WTC11 (cell line): ENCODE results near the gene DEDD2. TPM values are rescaled to one million over a fixed set of nuclear protein-coding genes. Genes with fewer than 3 reads are reported as not detected.

Experiments
- ATAC-seq: fragments of 200-7000 bp; cut with Tn5 transposase; 2 replicates; pipeline ENCODE4 v1.10.0; 2021; ENCODE audit warnings: mild to moderate bottlenecking, moderate library complexity
- CTCF ChIA-PET: fragments of 300-600 bp; sonication (Branson Sonifier 250); formaldehyde crosslinking; loops from one replicate; lab custom pipeline; 2021; ENCODE audit warnings: antibody characterized with exemption; lab: Charles Lee
- POLR2A ChIA-PET: fragments of 350-600 bp; sonication (Branson Sonifier 250); formaldehyde crosslinking; loops from one replicate; lab custom pipeline; 2021; ENCODE audit warnings: antibody characterized with exemption; lab: Charles Lee
- DNase-seq: peaks from one replicate; pipeline ENCODE4 v3.0.0; 2021; ENCODE audit warnings: low spot score
- H3K27ac Mint-ChIP-seq: 2 replicates; pipeline ENCODE4 v1.8.0; 2021; ENCODE audit warnings: mixed read lengths
- H3K27me3 Mint-ChIP-seq: 2 replicates; pipeline ENCODE4 v1.8.0; 2021; ENCODE audit warnings: low read depth, mild to moderate bottlenecking, moderate library complexity, mixed read lengths
- H3K36me3 Mint-ChIP-seq: 2 replicates; pipeline ENCODE4 v1.8.0; 2021; ENCODE audit warnings: mixed read lengths
- H3K4me1 Mint-ChIP-seq: 2 replicates; pipeline ENCODE4 v1.8.0; 2022; ENCODE audit warnings: mixed read lengths
- H3K4me3 Mint-ChIP-seq: 2 replicates; pipeline ENCODE4 v1.8.0; 2021; ENCODE audit warnings: mild to moderate bottlenecking, moderate library complexity, mixed read lengths
- H3K9me3 Mint-ChIP-seq: 2 replicates; pipeline ENCODE4 v1.8.0; 2021; ENCODE audit warnings: mixed read lengths
- AFF4 ChIP-seq: sonication (generic); formaldehyde crosslinking; IDR thresholded peaks from 2 replicates; pipeline ENCODE4 v1.8.1; 2023; ENCODE audit warnings: mild to moderate bottlenecking, missing genetic modification reagents, borderline replicate concordance
- ATF2 ChIP-seq: sonication (generic); formaldehyde crosslinking; IDR thresholded peaks from 2 replicates; pipeline ENCODE4 v1.8.1; 2022; ENCODE audit warnings: low read depth, missing genetic modification reagents, borderline replicate concordance
- ELF4 ChIP-seq: sonication (generic); formaldehyde crosslinking; IDR thresholded peaks from 2 replicates; pipeline ENCODE4 v1.8.1; 2022; ENCODE audit warnings: low read depth, mild to moderate bottlenecking, moderate library complexity, missing genetic modification reagents
- FOXK1 ChIP-seq: sonication (generic); formaldehyde crosslinking; IDR thresholded peaks from 2 replicates; pipeline ENCODE4 v1.8.0; 2022; ENCODE audit warnings: mild to moderate bottlenecking, moderate library complexity, missing genetic modification reagents
- GABPB1 ChIP-seq: sonication (generic); formaldehyde crosslinking; IDR thresholded peaks from 2 replicates; pipeline ENCODE4 v1.8.1; 2023; ENCODE audit warnings: mild to moderate bottlenecking, missing genetic modification reagents
- GRHL2 ChIP-seq: fragments of 250-450 bp; sonication (Bioruptor Pico); IDR thresholded peaks from 2 replicates; pipeline ENCODE4 v1.8.0; 2022; ENCODE audit warnings: mild to moderate bottlenecking, moderate library complexity; ENCODE audit not compliant: insufficient replicate concordance, severe bottlenecking
- GTF2I ChIP-seq: fragments of 250-450 bp; sonication (Bioruptor Pico); conservative IDR thresholded peaks from 2 replicates; pipeline ENCODE4 v1.4.0; 2021; ENCODE audit warnings: mild to moderate bottlenecking
- MXD4 ChIP-seq: fragments of 250-450 bp; sonication (Bioruptor Pico); IDR thresholded peaks from 2 replicates; pipeline ENCODE4 v1.8.0; 2021; ENCODE audit warnings: mild to moderate bottlenecking, moderate library complexity, borderline replicate concordance
- MYBL2 ChIP-seq: sonication (generic); formaldehyde crosslinking; IDR thresholded peaks from 2 replicates; pipeline ENCODE4 v1.8.1; 2023; ENCODE audit warnings: mild to moderate bottlenecking, moderate library complexity, missing genetic modification reagents
- OVOL2 ChIP-seq: fragments of 250-450 bp; sonication (Bioruptor Pico); IDR thresholded peaks from 2 replicates; pipeline ENCODE4 v1.9.0; 2021; ENCODE audit warnings: mild to moderate bottlenecking, borderline replicate concordance
- PREB ChIP-seq: sonication (generic); formaldehyde crosslinking; IDR thresholded peaks from 2 replicates; pipeline ENCODE4 v1.8.1; 2022; ENCODE audit warnings: mild to moderate bottlenecking, missing genetic modification reagents, moderate library complexity, borderline replicate concordance
- PRRX2 ChIP-seq: fragments of 250-450 bp; sonication (Bioruptor Pico); IDR thresholded peaks from 2 replicates; pipeline ENCODE4 v1.8.0; 2021; ENCODE audit warnings: mild to moderate bottlenecking
- RORB ChIP-seq: fragments of 250-450 bp; sonication (Bioruptor Pico); IDR thresholded peaks from 2 replicates; pipeline ENCODE4 v1.9.0; 2021; ENCODE audit warnings: mild to moderate bottlenecking
- SOX15 ChIP-seq: fragments of 250-450 bp; sonication (Bioruptor Pico); IDR thresholded peaks from 2 replicates; pipeline ENCODE4 v1.9.0; 2021; ENCODE audit warnings: mild to moderate bottlenecking
- TCF7 ChIP-seq: sonication (generic); formaldehyde crosslinking; IDR thresholded peaks from 2 replicates; pipeline ENCODE4 v1.8.0; 2022; ENCODE audit warnings: mild to moderate bottlenecking, low read depth, missing genetic modification reagents, moderate library complexity
- ZMAT4 ChIP-seq: fragments of 250-450 bp; sonication (Bioruptor Pico); IDR thresholded peaks from 2 replicates; pipeline ENCODE4 v1.9.0; 2021; ENCODE audit warnings: mild to moderate bottlenecking
- ZNF263 ChIP-seq: sonication (generic); formaldehyde crosslinking; IDR thresholded peaks from 2 replicates; pipeline ENCODE4 v1.8.1; 2022; ENCODE audit warnings: low read depth, mild to moderate bottlenecking, moderate library complexity, missing genetic modification reagents
- ZNF423 ChIP-seq: fragments of 250-450 bp; sonication (Bioruptor Pico); IDR thresholded peaks from 2 replicates; pipeline ENCODE4 v2.1.2; 2022; ENCODE audit warnings: mild to moderate bottlenecking, moderate library complexity
- ZNF671 ChIP-seq: fragments of 250-450 bp; sonication (Bioruptor Pico); IDR thresholded peaks from 2 replicates; pipeline ENCODE4 v1.8.0; 2021; ENCODE audit warnings: mild to moderate bottlenecking
- total RNA-seq: library from RNA; stranded (reverse); gene quantifications from 3 replicates; pipeline ENCODE4 v1.2.3, GENCODE V29; 2021
- TF ChIP-seq, protein P1 (sequence below): sonication (generic); formaldehyde crosslinking; IDR thresholded peaks from 2 replicates; pipeline ENCODE4 v1.8.1; 2022; ENCODE audit warnings: missing genetic modification reagents, borderline replicate concordance
- TF ChIP-seq, protein P2 (sequence below): fragments of 250-450 bp; sonication (Bioruptor Pico); IDR thresholded peaks from 2 replicates; pipeline ENCODE4 v1.9.0; 2021; ENCODE audit warnings: moderate library complexity, mild to moderate bottlenecking, inconsistent platforms, borderline replicate concordance
- TF ChIP-seq, protein P3 (sequence below): sonication (generic); formaldehyde crosslinking; conservative IDR thresholded peaks from 2 replicates; pipeline ENCODE4 v1.8.1; 2023; ENCODE audit warnings: mild to moderate bottlenecking, low read depth, missing genetic modification reagents, moderate library complexity

The DEDD2 gene
- total RNA-seq, 1 experiment from 2014 or later = 37.7 TPM

DNA sequence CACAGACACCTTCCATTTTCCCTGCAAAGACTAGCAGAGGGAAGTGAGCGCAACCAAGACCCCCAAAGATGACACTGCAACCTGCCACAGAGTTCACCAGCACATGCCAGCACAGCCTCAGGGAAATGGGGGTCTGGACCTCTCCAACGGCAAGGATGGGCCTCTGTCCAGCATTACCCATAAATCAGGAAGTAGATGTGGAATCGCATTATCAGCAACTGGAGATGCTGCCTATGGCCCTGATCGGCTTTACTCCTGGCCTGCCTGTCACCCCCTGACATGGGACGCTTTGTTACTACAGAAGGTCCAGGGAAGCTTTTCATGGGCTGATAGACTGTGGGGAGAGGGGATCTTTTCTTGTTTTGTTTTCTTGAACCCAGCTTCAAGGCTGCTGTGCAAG lies 43.8 kb downstream of the DEDD2 start (continued):
- TF ChIP-seq GABPB1 (CRISPR knock-in tag) = no peak
- TF ChIP-seq MYBL2 (CRISPR knock-in tag) = no peak
- TF ChIP-seq ZNF671 (CRISPR knock-in tag) = no peak
- TF ChIP-seq ZNF263 (CRISPR knock-in tag) = no peak
- no peak for TF ChIP-seq AFF4 (CRISPR knock-in tag)
- TF ChIP-seq, all 79 proteins: peak for 0

DNA sequence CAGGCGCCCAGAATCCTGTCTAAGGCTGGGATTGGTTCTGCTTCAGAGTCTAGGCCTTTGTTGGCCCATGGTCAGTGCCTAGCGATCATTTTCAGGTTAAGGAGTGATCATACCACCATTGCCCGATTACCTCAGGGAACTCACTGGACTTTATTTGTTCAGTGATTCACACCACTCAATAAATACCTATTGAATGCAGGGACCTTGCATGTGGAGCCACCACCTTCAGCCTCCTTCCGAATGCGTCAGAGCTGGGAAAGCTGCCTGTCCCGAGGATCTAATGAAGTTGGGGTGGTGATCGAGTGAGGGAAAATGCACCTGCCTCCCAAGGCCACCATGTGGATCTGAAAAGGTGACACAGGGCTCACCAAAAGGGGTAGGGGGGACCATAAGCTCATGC lies 45.2 kb downstream of the DEDD2 start:
- POLR2A ChIA-PET = no interaction called here
- TF ChIP-seq MXD4 (CRISPR knock-in tag) (no peak), FOXK1 (no peak), ELF4 (CRISPR knock-in tag) (no peak), PREB (CRISPR knock-in tag) (no peak), ZNF263 (CRISPR knock-in tag) (no peak), RORB (CRISPR knock-in tag) (no peak), GTF2I (CRISPR knock-in tag) (no peak), PRRX2 (CRISPR knock-in tag) (no peak), ZMAT4 (no peak), ZNF423 (no peak), SOX15 (no peak), GRHL2 (CRISPR knock-in tag) (no peak), OVOL2 (CRISPR knock-in tag) (no peak), ATF2 (CRISPR knock-in tag) (no peak), TCF7 (CRISPR knock-in tag) (no peak)
- TF ChIP-seq, protein P1, sequence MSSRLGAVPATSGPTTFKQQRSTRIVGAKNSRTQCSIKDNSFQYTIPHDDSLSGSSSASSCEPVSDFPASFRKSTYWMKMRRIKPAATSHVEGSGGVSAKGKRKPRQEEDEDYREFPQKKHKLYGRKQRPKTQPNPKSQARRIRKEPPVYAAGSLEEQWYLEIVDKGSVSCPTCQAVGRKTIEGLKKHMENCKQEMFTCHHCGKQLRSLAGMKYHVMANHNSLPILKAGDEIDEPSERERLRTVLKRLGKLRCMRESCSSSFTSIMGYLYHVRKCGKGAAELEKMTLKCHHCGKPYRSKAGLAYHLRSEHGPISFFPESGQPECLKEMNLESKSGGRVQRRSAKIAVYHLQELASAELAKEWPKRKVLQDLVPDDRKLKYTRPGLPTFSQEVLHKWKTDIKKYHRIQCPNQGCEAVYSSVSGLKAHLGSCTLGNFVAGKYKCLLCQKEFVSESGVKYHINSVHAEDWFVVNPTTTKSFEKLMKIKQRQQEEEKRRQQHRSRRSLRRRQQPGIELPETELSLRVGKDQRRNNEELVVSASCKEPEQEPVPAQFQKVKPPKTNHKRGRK (CRISPR knock-in tag) = no peak
- TF ChIP-seq, protein P2, sequence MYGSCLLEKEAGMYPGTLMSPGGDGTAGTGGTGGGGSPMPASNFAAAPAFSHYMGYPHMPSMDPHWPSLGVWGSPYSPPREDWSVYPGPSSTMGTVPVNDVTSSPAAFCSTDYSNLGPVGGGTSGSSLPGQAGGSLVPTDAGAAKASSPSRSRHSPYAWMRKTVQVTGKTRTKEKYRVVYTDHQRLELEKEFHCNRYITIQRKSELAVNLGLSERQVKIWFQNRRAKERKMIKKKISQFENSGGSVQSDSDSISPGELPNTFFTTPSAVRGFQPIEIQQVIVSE (CRISPR knock-in tag) = no peak
- TF ChIP-seq, protein P3, sequence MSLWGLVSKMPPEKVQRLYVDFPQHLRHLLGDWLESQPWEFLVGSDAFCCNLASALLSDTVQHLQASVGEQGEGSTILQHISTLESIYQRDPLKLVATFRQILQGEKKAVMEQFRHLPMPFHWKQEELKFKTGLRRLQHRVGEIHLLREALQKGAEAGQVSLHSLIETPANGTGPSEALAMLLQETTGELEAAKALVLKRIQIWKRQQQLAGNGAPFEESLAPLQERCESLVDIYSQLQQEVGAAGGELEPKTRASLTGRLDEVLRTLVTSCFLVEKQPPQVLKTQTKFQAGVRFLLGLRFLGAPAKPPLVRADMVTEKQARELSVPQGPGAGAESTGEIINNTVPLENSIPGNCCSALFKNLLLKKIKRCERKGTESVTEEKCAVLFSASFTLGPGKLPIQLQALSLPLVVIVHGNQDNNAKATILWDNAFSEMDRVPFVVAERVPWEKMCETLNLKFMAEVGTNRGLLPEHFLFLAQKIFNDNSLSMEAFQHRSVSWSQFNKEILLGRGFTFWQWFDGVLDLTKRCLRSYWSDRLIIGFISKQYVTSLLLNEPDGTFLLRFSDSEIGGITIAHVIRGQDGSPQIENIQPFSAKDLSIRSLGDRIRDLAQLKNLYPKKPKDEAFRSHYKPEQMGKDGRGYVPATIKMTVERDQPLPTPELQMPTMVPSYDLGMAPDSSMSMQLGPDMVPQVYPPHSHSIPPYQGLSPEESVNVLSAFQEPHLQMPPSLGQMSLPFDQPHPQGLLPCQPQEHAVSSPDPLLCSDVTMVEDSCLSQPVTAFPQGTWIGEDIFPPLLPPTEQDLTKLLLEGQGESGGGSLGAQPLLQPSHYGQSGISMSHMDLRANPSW (CRISPR knock-in tag) = no peak
- CTCF ChIA-PET = interaction anchor here (1.3 kb wide), 2 partner anchors 39 to 43 kb away, joined by 3 to 5 read pairs; no protein-coding TSS in a partner anchor
- peaks cover 40% of the 10 kb centered on the region for H3K27me3 Mint-ChIP-seq
- H3K4me3 Mint-ChIP-seq = no peak overlapping the region
- DNase-seq (no peak), ATAC-seq (no peak)
- no peaks in the 10 kb centered on the region for H3K9me3 Mint-ChIP-seq
- H3K4me1 Mint-ChIP-seq = peaks cover 18% of the 10 kb centered on the region
- H3K36me3 Mint-ChIP-seq = no peaks in the 10 kb centered on the region
- no peak overlapping the region for H3K27ac Mint-ChIP-seq
